ENCODE results near the gene PIP4K2C.

DNA sequence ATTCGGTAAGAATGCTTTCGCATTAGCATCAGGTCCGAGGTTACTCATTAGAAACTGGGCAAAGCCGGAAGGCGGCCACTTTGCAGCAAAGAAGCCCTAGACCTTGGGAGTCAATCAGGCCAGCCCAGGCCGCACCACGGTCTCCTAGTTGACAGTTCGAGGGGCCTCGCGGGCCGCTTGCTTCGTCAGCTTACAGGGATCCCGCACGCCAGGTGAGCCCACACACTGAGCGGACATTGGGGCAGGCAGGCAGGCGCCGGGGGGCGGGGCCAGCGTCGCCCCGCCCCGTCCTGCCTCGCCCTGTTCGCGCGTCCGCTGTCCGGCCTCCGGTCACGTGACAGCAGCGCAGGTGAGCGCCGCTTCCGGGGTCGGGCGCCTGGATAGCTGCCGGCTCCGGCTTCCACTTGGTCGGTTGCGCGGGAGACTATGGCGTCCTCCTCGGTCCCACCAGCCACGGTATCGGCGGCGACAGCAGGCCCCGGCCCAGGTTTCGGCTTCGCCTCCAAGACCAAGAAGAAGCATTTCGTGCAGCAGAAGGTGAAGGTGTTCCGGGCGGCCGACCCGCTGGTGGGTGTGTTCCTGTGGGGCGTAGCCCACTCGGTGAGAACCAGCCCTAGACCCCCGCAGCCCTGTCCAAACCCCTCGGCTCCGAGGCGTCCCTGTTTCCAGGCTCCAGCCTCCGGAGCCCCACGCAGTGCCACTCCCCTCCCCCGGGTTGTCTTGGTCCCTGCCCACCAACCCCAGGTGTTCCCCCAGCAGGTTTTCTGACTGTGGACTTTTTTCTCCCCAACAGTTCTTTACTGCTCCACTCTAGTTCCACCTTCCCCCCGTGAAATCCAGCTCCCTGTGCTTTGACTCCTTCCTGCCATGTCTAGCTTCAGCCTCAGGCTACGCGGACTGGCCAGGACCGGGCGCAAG is at the start of gene PIP4K2C:
- TF ChIP-seq POLR2A (IDR thresholded peaks at IDR 0.05) (no peak), CTCF (IDR thresholded peaks at IDR 0.05) (peak in 1 of 3 experiments; percentile 17)
